Testis (tissue), 3 donors: ENCODE measurements around the gene EFCAB14. TPM values are rescaled to one million over a fixed set of nuclear protein-coding genes. Genes with fewer than 3 reads are reported as not detected.
"Not testable (repeated sequence)": the region's sequence is repeated elsewhere in the genome, so short reads cannot be mapped to it uniquely, and the experiment has no call there.

Experiments
- DNase-seq: peaks from one replicate; pipeline ENCODE4 v3.0.0-alpha.2; 2019
- H3K27ac ChIP-seq, 2 donors: fragments of 200-600 bp; sonication (generic); one replicate each; pipeline ENCODE4 v1.5.1; 2019
- H3K27me3 ChIP-seq: fragments of 200-600 bp; sonication (generic); one replicate; pipeline ENCODE4 v1.5.1; 2019
- H3K36me3 ChIP-seq: fragments of 200-600 bp; sonication (generic); one replicate; pipeline ENCODE4 v1.5.1; 2017; ENCODE audit warnings: low read depth; ENCODE audit errors: missing control alignments
- H3K4me1 ChIP-seq: fragments of 200-600 bp; sonication (generic); one replicate; pipeline ENCODE4 v1.5.1; 2019
- H3K4me3 ChIP-seq, 2 donors: fragments of 200-600 bp; sonication (generic); one replicate each; pipeline ENCODE4 v1.5.1; 2017 to 2019
- H3K9me3 ChIP-seq: fragments of 200-600 bp; sonication (generic); one replicate; pipeline ENCODE4 v1.5.1; 2017
- POLR2A ChIP-seq: fragments of 450-650 bp; IDR thresholded peaks from one replicate; pipeline ENCODE4 v1.6.1; 2017; ENCODE audit warnings: antibody characterized with exemption, mild to moderate bottlenecking, moderate library complexity
- WGBS, 2 donors: methylation state at CpG; one replicate each; pipeline ENCODE4 v1.1.5; 2018; 5-methylcytosine and 5-hydroxymethylcytosine counted together
- intact Hi-C: fragments of 100-400 bp; cut with DNase I; formaldehyde crosslinking; loops from one replicate; pipeline ENCODE4 v1.15.1; 2023; ENCODE audit warnings: low total_unique reads
- polyA plus RNA-seq: library from polyadenylated mRNA; stranded (reverse); fragments of 350-450 nt; fragmentation: Illumina TruSeq; extraction: RNeasy Lipid Tissue Mini Kit (QIAGEN cat#74804); gene quantifications from one replicate; pipeline ENCODE4 v1.2.3, GENCODE V29; 2014; ENCODE audit warnings: low read depth, low replicate concordance; ENCODE audit not compliant: insufficient read depth
- total RNA-seq, 2 donors: library from RNA; depleted of rRNA; stranded (reverse); fragments of >200 nt; gene quantifications; one replicate each; pipeline ENCODE4 v1.2.3, GENCODE V29; 2016
- TF ChIP-seq, protein P1 (sequence below), 3 experiments: fragments of 450-650 bp in 2 of 3; fragments of 200-600 bp in 1 of 3; sonication (generic) in 1 of 3; IDR thresholded peaks; one replicate each; pipeline ENCODE4 v1.5.1; 2016 to 2019; ENCODE audit warnings: antibody characterized with exemption in 3 of 3, mild to moderate bottlenecking in 2 of 3, moderate library complexity in 1 of 3

Gene EFCAB14
- total and polyA plus RNA-seq, 3 donors from 2014 or later: 76.6 to 94.0 (median 77.8) TPM

DNA sequence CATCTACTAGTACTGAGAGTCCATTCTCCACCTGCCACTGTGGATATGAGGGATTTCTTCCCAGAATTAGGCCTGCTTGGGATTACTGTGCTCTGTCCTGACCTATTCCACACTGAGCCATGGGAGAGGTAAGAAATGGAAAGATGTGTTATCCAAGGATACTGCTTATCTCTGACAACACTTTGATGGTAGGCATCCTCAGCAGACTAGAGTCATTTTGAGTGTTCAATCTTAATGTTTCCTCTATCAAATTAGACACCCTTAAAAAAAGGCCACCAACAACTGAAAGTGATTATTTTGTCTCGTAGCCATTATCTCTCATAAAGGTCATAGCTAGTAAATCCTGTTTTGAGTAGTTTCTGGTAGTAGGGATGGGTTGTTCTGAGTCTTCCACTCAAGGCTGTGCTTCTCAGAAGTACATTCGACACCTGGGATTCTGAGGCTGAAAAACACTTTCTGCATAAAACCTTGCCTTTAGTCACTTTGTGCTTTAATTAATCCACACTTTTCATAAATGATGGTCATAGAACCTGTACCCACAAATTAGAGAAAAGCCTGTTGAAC, 59.5 kb downstream of the EFCAB14 start:
- Histone ChIP-seq H3K4me1 (no peaks in the 10 kb centered on the region), H3K27me3 (no peaks in the 10 kb centered on the region), H3K9me3 (no peaks in the 10 kb centered on the region), H3K4me3 (no peak overlapping the region), H3K27ac (no peak overlapping the region), H3K36me3 (no peaks in the 10 kb centered on the region)
- intact Hi-C loops: no loop called here
- TF ChIP-seq, protein P1, sequence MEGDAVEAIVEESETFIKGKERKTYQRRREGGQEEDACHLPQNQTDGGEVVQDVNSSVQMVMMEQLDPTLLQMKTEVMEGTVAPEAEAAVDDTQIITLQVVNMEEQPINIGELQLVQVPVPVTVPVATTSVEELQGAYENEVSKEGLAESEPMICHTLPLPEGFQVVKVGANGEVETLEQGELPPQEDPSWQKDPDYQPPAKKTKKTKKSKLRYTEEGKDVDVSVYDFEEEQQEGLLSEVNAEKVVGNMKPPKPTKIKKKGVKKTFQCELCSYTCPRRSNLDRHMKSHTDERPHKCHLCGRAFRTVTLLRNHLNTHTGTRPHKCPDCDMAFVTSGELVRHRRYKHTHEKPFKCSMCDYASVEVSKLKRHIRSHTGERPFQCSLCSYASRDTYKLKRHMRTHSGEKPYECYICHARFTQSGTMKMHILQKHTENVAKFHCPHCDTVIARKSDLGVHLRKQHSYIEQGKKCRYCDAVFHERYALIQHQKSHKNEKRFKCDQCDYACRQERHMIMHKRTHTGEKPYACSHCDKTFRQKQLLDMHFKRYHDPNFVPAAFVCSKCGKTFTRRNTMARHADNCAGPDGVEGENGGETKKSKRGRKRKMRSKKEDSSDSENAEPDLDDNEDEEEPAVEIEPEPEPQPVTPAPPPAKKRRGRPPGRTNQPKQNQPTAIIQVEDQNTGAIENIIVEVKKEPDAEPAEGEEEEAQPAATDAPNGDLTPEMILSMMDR (IDR thresholded peaks at IDR 0.05): no peak
- TF ChIP-seq POLR2A: no peak
- 64 to 74% methylated on average over 2 of the region's 2 CpGs for WGBS, 2 donors
- DNase-seq: no peak

DNA sequence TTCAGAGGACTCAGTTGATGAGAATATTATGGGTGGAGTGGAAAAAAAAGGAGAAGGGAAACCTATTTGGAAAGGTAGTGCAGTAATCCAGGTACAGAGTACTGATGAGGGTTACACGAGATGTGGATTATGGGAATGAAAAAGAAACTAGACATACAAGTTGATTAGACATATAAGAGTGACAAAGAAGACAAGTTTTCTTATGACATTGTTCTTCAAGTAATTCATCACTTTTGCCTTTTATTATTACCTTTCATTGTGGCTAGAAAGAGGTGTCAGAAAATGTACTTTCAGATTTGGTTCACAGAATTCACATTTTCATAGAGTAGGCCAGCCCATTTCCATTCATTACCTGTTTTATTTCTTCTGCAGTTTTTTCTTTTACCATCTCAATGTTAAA, 61.1 kb downstream of the EFCAB14 start:
- Histone ChIP-seq H3K27ac (no peak overlapping the region), H3K4me3 (no peak overlapping the region), H3K9me3 (no peaks in the 10 kb centered on the region), H3K36me3 (no peaks in the 10 kb centered on the region), H3K4me1 (no peaks in the 10 kb centered on the region), H3K27me3 (no peaks in the 10 kb centered on the region)
- DNase-seq: no peak
- intact Hi-C loops: no loop called here
- WGBS, 2 donors: 93 to 94% methylated on average over 1 of the region's 1 CpG
- no peak for TF ChIP-seq POLR2A
- TF ChIP-seq, protein P1 (IDR thresholded peaks at IDR 0.05): no peak

DNA sequence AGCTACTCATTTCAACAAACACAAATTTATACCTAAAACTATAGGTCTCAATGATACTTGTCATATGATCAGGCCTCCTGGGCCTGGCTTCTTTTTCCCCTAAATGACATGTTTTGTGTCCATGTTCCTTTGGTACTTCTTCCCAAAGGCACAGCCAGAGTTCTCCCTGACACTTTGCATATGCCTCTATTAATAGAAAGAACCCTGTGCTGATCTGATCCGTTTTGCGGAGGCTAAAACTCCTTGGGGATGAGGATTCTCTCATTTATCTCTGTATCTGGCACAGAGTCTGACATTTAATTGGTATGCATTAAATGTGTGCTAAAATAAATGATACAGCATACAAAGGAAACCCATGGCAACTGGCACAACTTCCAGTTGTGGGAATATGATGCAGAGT, 62.3 kb downstream of the EFCAB14 start:
- no peak for DNase-seq
- no peaks in the 10 kb centered on the region for H3K9me3 ChIP-seq
- 65 to 68% methylated on average over 2 of the region's 2 CpGs for WGBS, 2 donors
- no peak overlapping the region for H3K27ac ChIP-seq
- intact Hi-C loops: no loop called here
- no peak overlapping the region for H3K4me3 ChIP-seq
- H3K27me3 ChIP-seq: no peaks in the 10 kb centered on the region
- TF ChIP-seq, protein P1 (IDR thresholded peaks at IDR 0.05): no peak
- no peak for TF ChIP-seq POLR2A
- H3K36me3 ChIP-seq: no peaks in the 10 kb centered on the region
- no peaks in the 10 kb centered on the region for H3K4me1 ChIP-seq

DNA sequence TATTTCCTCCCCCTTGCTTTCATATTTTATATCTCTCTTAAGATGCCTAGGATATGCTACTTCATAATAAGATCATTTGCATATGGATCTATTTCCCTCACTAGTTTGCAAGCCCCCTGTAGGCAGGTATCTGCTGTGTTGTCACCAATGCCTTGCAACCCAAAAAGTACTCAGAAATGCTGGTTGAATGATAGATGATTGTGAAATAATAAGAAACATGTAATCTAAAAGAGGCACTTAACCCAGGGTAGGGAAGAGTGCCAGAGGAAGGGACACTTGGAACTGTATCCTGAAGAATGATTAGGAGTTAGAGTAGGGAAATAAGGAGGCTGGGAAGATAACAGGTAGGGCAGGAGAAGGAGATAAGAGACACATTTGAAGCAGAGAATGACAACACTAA, 63.1 kb downstream of the EFCAB14 start:
- no peak for DNase-seq
- TF ChIP-seq, protein P1 (IDR thresholded peaks at IDR 0.05): no peak
- no peak for TF ChIP-seq POLR2A
- H3K4me1 ChIP-seq: no peaks in the 10 kb centered on the region
- no peaks in the 10 kb centered on the region for H3K27me3 ChIP-seq
- H3K27ac ChIP-seq: no peak overlapping the region
- no peak overlapping the region for H3K4me3 ChIP-seq
- H3K9me3 ChIP-seq: no peaks in the 10 kb centered on the region
- intact Hi-C loops: no loop called here
- no peaks in the 10 kb centered on the region for H3K36me3 ChIP-seq

DNA sequence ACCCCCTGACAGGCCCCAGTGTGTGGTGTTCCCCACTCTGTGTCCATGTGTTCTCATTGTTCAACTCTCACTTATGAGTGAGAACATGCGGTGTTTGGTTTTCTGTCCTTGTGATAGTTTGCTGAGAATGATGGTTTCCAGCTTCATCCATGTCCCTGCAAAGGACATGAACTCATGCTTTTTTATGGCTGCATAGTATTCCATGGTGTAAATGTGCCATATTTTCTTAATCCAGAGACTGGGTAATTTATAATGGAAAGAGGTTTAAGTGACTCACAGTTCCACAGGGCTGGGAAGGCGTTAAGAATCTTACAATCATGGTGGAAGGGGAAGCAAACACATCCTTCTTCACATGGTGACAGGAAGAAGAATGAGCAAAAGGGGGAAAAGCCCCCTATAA, 64.2 kb downstream of the EFCAB14 start:
- H3K27ac ChIP-seq, H3K36me3 ChIP-seq, H3K27me3 ChIP-seq, intact Hi-C loops, H3K4me3 ChIP-seq, H3K4me1 ChIP-seq, DNase-seq, H3K9me3 ChIP-seq: not testable (repeated sequence)
- 95 to 98% methylated on average over 2 of the region's 2 CpGs for WGBS, 2 donors
